ENCODE measurements around the gene DISC1.

DNA sequence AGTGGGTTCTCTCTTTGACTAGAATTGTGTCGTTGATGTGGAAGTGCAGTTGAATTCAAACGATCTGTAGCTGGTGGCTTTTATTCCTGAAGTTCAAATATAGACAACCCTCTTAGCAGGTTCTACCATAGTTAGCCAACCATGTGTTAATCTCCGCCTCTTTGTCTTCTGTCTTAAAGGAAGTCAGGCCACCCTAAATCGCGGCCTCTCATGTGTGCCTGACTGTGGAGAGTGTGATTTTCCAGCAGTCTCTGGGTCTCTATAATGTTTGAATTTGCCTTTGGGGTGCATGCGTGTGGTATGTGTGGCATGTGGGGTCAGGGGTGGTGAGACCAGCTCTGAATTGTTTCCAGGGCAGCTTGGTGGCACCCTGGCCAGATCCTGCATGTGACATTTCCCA, 244.9 kb downstream of the DISC1 start:
- no peak for TF ChIP-seq POLR2A (IDR thresholded peaks at IDR 0.05)
- TF ChIP-seq CTCF (IDR thresholded peaks at IDR 0.05): no peak
